ENCODE data around the gene SNRPB.

SNRPB gene

GRCh38 chr20:2470423-2471193 is at the start of gene SNRPB:
Gene SNRPB, minus strand, starts transcription at chr20:2470789. Its CDS starts 99 bp downstream, at chr20:2470690.
- TF ChIP-seq CTCF (IDR thresholded peaks at IDR 0.05; ENCODE audit: insufficient read depth, low read depth, low read length, missing control alignments) = no peak
- peak; percentile 100 for DNase-seq (ENCODE audit: low read depth)
- H3K4me3 ChIP-seq (ENCODE audit: low read length) = peak within 1 kb of the TSS; percentile 92

- no peak for TF ChIP-seq CTCF (IDR thresholded peaks at IDR 0.05; ENCODE audit: insufficient read depth, low read depth, low read length, missing control alignments)
- H3K4me3 ChIP-seq (ENCODE audit: low read length) = no peak overlapping the region
- no peak for DNase-seq (ENCODE audit: low read depth)
Measured at GRCh38 chr20:2519115-2519809, 48.7 kb upstream of the SNRPB start.

GRCh38 chr20:2518558-2518957 is 48.0 kb upstream of the SNRPB start:
- TF ChIP-seq CTCF (IDR thresholded peaks at IDR 0.05; ENCODE audit: insufficient read depth, low read depth, low read length, missing control alignments) = no peak
- DNase-seq (ENCODE audit: low read depth) = no peak
- no peak overlapping the region for H3K4me3 ChIP-seq (ENCODE audit: low read length)

- TF ChIP-seq CTCF (IDR thresholded peaks at IDR 0.05; ENCODE audit: insufficient read depth, low read depth, low read length, missing control alignments) = no peak
- no peak overlapping the region for H3K4me3 ChIP-seq (ENCODE audit: low read length)
- no peak for DNase-seq (ENCODE audit: low read depth)
Measured at GRCh38 chr20:2518096-2518495, 47.5 kb upstream of the SNRPB start.

- no peak overlapping the region for H3K4me3 ChIP-seq (ENCODE audit: low read length)
- no peak for DNase-seq (ENCODE audit: low read depth)
- no peak for TF ChIP-seq CTCF (IDR thresholded peaks at IDR 0.05; ENCODE audit: insufficient read depth, low read depth, low read length, missing control alignments)
Measured at GRCh38 chr20:2516399-2516798, 45.8 kb upstream of the SNRPB start.

- no peak for DNase-seq (ENCODE audit: low read depth)
- no peak for TF ChIP-seq CTCF (IDR thresholded peaks at IDR 0.05; ENCODE audit: insufficient read depth, low read depth, low read length, missing control alignments)
- no peak overlapping the region for H3K4me3 ChIP-seq (ENCODE audit: low read length)
Measured at GRCh38 chr20:2515203-2515602, 44.6 kb upstream of the SNRPB start.

All from epithelial cell of esophagus (primary cell).